ENCODE measurements around the gene CD40. TPM values are rescaled to one million over a fixed set of nuclear protein-coding genes. Genes with fewer than 3 reads are reported as not detected.
A peak's percentile ranks its signal among the peaks of the same experiment; 100 is the strongest.

Gene CD40
- total RNA-seq, 1 experiment from 2014 or later: 7.8 TPM

DNA sequence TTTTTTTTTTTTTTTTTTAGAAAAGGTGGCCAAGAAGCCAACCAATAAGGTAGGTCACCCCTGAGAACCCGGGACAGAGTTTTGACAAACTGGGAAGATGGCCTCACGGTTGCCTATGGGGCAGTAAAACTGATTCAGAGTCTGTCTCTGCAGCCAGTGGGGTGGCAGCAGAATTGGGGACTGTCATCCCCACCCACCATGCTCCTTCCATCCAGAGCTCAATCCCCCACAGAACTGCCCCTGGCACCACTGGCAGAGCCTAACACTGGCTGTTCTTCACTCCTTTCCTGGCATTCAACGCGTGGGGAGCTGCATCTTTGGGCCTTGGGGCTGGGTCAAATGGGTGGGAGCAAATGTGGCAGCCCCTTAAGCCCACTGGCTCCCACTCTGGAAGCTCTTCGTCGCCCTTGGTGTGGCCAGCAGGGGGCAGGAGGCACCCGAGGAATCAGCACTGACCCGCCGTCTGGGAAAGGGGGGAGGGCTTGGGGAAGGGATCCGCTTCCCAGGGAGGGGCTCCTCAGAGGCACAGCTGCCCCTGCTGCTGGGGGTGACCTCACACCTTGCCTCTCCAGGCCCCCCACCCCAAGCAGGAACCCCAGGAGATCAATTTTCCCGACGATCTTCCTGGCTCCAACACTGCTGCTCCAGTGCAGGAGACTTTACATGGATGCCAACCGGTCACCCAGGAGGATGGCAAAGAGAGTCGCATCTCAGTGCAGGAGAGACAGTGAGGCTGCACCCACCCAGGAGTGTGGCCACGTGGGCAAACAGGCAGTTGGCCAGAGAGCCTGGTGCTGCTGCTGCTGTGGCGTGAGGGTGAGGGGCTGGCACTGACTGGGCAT is 10.4 kb downstream of the CD40 start:
- Histone ChIP-seq H3K23me2 (ENCODE audit: insufficient read length, low read depth, low read length, poor library complexity, severe bottlenecking) (no peaks in the 10 kb centered on the region), H3K18ac (ENCODE audit: insufficient read length, low read depth, low read length) (no peak overlapping the region), H3K4ac (ENCODE audit: low read depth, low read length) (no peak overlapping the region), H3K14ac (ENCODE audit: insufficient read depth, low read length) (no peak overlapping the region), H3K9ac (ENCODE audit: extremely low read depth, insufficient read length, low read length) (no peak overlapping the region), H3K9me3 (ENCODE audit: control insufficient read depth, low read depth, low read length) (no peaks in the 10 kb centered on the region), H3K27me3 (ENCODE audit: insufficient read depth, low read length) (no peaks in the 10 kb centered on the region), H3K56ac (ENCODE audit: insufficient read length, low read depth, low read length) (no peak overlapping the region), H2AFZ (ENCODE audit: low read length) (no peak overlapping the region), H3K4me2 (ENCODE audit: insufficient read depth, insufficient read length, low read length) (no peak overlapping the region), H2BK15ac (ENCODE audit: low read depth, low read length) (no peak overlapping the region), H3K23ac (ENCODE audit: insufficient read length, low read depth, low read length) (no peak overlapping the region), H2BK12ac (ENCODE audit: insufficient read length, low read depth, low read length) (no peak overlapping the region), H3K4me1 (ENCODE audit: insufficient read depth, low read length) (no peaks in the 10 kb centered on the region), H4K20me1 (ENCODE audit: control insufficient read depth, insufficient read depth, insufficient read length) (no peaks in the 10 kb centered on the region), H3K79me2 (ENCODE audit: insufficient read depth, low read length) (no peaks in the 10 kb centered on the region), H3K79me1 (ENCODE audit: insufficient read depth, low read depth, low read length, poor library complexity, severe bottlenecking) (no peaks in the 10 kb centered on the region), H2BK20ac (ENCODE audit: low read depth, low read length, poor library complexity, severe bottlenecking) (no peak overlapping the region), H4K8ac (replicated peaks; ENCODE audit: insufficient read length, low read depth, low read length) (no peak overlapping the region), H3T11ph (ENCODE audit: low read length) (no peak overlapping the region), H4K5ac (ENCODE audit: insufficient read length, low read depth, low read length) (no peak overlapping the region), H2BK120ac (ENCODE audit: low read depth, low read length, poor library complexity, severe bottlenecking) (no peak overlapping the region), H2BK5ac (ENCODE audit: insufficient read length, low read length) (no peak overlapping the region), H3K27ac (ENCODE audit: insufficient read length, low read depth, low read length) (no peak overlapping the region), H2AK5ac (ENCODE audit: insufficient read length, low read length) (no peak overlapping the region), H4K91ac (ENCODE audit: insufficient read length, low read depth, low read length) (no peak overlapping the region)
- Mint-ChIP-seq H3K4me3 (no peak overlapping the region), H3K9me3 (no peaks in the 10 kb centered on the region), H3K27me3 (ENCODE audit: low read depth) (peaks cover 39% of the 10 kb centered on the region), H3K36me3 (ENCODE audit: insufficient read depth in 1 of 3, low read depth in 3 of 3) (peaks cover 7 to 19% (median 18%) of the 10 kb centered on the region in 3 experiments; a peak in 6 of 7 replicates), H3K4me1 (peaks cover 3 to 8% of the 10 kb centered on the region in 2 experiments), H3K27ac (no peak overlapping the region)
- peak; percentile 82 for TF ChIP-seq CTCF (conservative IDR thresholded peaks at IDR 0.05)
- peak; percentile 59 for DNase-seq
- WGBS (ENCODE audit: extremely low coverage, insufficient read length, low lambda C conversion rate): no CpG with 5 or more reads among the region's 16 CpGs
